Measurements from ENCODE around the gene RAB43.

RAB43 gene

DNA sequence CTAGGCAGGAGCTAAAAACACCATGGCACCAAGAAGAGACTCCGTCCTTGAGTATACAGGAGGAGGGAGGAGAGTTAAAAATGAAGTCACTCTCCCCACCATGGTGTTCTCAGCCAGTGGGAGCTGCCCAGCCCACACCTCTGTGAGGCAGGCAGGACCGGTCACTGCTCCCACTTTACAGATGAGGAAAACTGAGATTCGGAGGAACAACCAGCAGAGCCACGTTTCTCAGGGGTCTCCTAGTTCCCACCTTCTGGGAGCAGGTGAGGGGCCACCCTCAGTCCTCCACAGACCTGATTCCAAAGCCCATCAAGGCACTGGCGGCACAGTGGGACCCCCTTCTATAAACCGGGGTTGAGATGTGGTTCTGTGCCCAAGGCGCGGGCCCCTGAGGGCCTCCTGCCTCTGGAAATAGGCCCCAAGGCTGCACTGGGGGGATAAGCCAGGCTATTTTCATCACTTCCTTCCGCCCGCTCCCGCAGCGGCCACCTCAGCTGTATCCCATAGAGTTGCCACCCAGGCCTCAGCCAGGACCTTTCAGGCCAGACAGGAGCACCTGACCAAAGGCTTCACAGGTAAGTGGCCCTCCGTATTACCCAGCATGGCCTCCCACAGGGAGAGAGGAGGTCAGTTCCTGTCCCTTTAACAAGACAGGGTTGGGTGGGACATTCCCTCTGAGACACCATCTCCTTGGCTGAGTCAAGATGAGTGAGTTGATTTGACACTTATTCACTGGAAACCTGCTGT is 61.2 kb downstream of the RAB43 start, which contains the start of gene GP9:
GP9 (plus strand) TSS at position 504 of the 747 bp plus-strand sequence. CDS start 961 bp downstream, outside the sequence.
- no peak for DNase-seq

DNA sequence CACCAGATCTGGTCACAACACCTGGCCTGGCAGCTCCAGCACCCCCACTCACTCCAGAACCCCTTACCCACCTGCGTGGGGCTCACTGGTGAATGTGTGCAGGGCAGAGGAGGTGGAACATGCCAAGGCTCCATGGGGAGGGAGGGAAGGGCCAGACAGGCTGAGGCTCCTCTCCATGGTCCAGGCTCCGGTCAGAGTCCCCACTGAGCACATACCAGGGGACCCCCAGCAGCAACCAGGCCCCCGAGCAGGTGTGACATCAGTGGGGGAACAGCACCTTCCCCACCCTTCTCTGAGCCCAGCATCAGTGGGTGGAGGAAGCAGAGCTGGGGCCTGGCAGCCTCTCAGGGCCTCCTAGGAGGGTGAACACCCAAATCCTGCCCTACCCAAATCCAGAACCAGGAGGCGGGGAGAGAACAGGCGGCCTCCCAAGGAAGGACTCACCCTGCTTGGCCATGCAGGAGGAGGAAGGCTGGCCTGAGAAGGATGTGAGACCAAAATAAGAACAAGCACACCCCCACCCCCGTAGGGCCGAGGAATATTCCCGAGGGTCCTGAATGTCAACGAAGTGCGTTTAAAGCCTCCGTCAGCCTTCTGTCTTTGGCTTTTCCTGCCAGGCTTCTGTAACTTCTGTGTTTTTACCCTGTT is 62.2 kb downstream of the RAB43 start:
- DNase-seq, result no peak

DNA sequence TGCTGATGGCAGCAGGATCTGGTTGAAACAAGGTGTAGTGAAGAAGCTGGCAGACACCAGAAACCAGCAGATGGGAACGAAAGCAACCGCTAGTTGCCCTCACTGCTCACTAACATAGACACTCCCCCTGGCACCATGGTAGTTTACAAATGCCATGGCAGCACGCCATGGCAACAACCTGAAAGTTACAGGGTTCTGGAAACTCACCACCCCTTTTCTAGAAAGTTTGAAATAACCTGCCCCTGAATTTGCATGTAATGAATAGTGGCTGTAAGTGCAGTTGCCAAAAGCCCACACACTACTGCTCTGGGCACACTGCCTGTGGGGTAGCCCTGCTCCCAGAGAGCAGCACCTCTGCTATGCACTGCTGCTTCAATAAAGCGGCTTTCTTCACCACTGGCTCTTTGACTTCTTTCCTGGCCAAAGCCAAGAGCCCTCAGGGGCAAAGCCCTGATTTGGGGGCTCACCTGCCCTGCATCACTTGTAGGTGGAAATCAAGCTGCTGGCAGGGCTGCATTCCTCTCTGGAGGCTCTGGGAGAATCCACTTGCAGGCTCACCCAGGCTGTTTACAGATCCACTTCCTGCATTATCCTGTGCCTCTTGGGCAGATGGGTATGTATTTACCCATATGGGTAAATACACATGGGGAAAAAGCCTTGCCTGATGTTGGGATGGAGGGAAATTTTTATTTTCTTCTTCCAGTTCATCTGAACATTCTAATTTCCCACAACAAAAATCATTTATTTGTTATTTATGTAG is 63.0 kb downstream of the RAB43 start:
- DNase-seq, result peak in 1 of 5 experiments; percentile 69

DNA sequence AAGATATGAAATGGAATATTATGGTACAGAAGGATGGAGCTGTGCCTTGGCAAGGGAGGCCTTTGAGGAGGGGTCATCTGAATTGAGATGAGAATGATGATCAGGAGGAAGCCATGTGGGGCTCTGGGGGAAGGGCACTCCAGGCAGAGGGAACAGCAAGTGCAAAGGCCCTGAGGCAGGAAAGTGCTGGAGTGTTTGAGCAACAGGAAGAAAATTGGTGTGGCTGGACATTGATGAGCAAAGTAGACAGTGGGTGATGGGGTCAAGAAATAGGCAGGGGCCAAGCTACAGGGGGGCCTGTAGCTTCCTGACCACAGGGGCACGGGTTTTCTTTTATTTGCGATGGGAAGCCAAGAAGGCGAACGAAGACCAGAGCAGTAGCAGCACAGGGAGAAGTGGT is 64.4 kb downstream of the RAB43 start:
- DNase-seq, result no peak

DNA sequence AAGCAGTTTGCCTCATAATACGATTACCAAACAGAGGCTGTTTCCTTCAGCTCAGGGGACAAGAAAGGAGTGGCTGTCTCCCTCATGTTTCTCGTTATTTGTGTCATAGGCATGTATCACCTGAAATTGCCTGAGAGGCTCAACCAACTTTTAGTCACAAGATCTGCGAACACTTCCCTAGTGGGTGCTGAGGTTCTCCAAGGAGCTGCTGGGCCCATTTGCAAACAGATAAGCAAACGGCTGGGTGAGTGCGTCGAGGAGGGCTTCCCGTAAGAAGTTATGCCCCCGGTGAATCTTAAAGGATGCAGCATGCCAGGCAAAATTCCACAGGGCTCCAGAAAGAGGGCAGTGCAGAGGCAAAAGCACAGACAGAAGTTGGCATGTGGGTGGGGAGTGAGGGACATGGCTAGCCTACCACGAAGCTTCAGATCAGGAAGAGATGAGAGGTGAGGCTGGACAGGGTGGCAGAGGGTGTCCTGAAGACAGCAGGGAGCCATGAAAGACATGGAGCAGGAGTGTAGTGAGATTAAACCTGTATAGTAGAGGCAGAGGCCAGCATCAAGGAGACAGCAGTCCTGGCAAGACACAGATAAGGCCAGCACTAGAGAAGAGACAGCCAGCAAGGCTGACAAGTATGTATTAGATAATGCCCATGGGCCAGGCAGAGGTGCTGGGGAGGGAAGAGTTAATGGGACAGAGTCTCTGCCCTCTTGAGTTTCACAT is 65.0 kb downstream of the RAB43 start:
- no peak for DNase-seq

DNA sequence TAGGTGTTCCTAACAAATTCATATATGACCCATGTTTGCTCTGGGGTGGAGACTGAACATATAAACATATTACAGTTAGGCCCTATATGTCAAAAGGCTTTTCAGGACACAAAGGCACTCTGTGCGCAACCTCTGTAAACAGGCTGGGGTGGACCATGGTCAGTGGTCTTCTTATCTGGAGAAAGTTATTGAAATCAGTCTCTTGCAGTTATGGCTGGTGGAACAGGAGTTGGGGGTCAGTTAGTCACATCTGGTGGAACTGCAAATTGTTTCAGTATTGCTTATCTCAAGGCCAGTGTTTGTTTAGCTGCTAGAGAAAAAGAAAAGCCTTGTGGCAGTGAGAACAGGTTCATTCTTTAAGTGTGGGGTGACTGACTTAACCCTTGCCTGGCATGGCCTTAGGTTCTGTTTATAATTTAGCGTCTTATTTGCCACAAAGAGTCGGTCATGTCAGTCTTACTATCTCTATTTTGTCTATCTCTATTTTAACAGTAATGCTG is 66.9 kb downstream of the RAB43 start:
- DNase-seq, result no peak

DNA sequence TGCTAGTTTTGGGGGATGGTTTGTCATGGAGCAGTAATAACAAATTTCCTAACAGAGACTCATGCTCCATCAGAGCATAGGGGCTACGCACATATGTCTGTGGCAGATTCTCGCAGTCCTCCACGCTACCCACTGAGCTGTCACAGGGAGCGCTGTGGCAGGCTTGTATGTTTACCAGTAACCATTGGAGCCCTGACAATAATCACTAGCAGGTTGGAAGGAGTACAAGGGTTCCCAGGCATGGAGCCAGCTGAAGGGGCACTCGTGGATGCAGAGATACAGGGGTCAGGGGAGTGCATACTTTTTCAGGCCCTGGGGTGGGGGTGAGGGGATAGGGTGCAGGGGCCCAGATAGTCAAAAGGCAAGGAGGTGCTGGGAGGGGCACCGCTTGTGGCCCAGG is 68.9 kb downstream of the RAB43 start:
- no peak for DNase-seq

DNA sequence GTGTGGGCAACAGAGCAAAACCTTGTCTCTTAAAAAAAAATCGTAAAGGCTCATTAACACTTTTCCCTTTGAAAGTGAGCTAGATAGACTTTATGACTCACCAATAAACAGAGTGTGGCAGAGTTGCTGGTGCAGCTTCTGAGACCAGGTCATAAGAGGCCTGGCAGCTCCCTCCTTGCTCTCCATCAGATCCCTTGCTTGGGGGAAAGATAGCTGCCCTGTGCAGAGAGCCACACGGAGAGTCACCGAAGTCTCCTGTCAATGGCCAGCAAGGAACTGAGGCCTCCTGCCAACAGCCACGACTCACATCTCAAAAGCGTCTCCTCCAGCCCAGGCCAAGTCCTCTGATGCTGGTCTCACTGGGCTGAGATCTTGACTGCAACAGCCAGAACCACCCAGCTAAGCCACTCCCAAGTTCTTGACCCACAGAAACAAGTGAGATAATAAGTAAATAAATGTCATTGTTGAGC is 69.7 kb downstream of the RAB43 start:
- no peak for DNase-seq

DNA sequence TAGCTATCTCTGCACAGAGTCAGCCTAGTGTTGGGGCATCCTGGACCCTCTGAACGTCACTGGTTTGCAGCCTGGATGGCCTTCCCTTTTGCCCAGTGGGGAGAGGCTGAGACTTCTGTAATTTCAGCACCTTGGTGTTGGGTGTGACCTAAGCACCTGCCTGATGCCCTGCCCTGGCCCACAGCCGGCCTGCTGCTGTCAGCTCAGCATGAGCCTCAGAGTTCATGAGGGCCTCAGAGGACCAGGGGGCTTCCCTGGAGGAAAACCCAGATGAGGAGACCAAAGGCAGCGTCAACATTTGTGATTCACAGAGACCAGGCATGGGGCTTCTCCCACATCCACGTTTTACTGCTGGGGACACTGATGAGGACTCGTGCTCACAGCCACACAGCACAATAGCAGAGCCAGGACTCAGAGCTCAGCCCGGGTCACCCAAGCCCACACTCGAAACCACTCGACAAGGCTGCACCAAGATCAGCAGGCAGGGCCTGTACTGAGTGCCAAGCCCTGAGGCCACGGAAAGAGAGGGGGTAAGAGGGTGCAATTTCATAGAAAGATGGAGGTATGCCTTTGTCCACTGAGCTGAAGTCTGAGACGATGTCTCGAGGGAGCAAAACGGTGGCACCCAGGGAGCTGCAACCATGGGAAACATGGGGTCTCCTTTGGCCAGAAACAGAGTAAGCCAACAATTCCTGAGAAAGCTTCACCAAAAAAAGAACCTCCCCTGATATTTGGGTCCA is 70.9 kb downstream of the RAB43 start:
- DNase-seq, result no peak

DNA sequence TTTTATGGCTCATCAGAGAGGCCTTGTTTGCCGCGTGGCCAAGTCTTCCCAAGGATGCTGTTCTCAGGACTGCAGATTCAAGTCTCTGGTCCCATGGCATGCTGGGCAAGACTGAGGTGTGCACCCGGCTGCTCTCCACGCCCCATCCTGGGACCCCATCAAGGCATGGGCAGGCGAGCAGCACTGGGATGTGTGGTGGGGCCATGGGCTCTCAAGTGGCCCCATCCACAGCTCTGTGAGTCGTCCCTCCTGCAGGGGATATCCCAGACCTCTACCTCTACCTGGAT is 74.1 kb downstream of the RAB43 start:
- DNase-seq, result no peak

DNA sequence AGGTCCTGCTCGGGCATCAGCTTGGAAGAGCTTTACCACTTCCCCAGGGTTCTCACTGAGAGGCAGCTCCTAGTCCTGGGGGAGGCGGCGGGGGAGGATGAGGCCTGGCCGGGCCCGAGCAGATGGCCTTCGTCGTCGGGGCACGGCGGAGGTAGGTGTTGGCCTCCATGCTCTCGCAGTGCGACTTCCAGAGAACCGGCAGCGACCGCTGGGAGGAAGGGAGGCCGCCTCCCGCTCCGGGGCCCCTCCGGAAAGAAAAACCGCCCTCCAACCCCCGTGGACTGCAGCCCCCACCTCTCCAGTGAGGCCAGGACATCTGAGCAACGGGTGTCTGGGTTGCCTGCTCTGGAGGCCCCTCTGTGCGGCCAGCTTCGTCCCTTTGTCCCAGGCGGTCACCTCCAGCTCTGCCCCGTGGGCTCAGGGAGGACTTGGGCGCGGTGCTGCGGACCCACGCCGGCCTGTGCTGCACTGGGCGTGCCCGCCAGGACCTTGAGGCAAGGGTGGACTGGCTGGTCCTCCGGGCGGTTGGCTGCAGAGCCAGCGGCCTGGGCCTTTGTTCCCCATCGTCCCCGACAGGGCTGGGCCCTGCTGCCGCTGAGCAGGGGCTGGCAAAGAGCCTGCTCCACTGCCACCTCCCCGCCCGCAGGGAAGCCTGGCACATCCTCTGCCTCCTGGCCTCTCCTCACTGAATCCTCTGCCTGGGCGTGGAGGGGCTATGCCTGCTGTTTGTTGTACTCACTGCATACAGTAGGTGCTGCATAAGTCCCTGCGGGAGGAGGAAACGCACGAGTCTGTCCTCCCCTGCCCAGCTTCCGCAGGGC is 74.7 kb downstream of the RAB43 start:
- DNase-seq, result no peak

DNA sequence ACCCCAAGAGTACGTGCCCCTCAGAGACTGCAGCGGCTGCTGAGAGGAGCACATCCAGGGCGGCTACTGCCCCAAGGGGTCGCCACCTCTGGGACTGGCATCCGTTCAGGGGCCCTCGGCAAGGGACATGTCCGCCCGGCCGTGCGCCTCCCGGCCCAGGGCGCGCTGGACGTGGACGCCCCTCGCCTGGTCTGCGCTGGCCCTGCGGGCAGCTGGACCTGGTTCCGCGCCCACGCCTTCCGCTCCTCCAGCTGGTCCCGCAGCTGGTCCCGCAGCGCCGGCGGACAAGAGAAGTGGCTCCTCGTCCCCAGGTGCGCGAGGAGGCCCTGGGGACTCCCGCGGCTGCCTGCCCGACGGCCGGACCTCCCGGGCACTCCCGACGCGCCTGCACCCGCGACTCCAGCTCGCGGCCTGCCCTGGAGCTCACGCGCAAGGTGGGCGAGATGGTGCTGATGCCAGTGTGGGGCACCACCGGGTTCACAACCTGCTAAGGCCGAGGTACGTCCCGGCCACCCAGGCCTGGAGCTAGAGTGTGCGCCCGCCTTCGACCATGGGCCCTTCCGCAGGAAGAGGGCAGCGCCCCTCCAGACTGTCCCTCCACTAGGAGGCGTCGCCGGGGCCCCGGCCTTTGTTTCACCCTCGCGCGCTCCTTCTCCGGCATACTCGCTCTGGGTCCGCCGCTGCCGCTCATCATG is 75.4 kb downstream of the RAB43 start:
- no peak for DNase-seq

DNA sequence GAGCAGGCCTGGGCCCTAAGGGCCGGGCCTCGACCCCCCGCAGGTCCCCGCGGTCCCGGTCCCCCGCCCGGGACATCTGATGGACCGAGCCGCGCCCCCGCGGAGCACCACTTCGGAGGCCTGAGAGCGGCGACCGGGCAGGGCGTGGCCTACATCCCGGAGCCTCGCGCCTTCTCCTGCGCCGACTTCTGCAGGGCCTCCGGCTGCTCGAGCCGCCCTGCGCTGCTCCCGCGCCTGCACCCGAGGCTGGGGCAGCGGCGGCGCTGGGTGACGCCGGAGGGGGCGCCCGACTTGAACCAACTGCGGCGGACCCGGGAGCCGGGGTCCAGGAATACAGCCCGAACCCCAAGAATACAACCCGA is 75.9 kb downstream of the RAB43 start:
- DNase-seq, result peak in 2 of 5 experiments; percentile 9 to 49

DNA sequence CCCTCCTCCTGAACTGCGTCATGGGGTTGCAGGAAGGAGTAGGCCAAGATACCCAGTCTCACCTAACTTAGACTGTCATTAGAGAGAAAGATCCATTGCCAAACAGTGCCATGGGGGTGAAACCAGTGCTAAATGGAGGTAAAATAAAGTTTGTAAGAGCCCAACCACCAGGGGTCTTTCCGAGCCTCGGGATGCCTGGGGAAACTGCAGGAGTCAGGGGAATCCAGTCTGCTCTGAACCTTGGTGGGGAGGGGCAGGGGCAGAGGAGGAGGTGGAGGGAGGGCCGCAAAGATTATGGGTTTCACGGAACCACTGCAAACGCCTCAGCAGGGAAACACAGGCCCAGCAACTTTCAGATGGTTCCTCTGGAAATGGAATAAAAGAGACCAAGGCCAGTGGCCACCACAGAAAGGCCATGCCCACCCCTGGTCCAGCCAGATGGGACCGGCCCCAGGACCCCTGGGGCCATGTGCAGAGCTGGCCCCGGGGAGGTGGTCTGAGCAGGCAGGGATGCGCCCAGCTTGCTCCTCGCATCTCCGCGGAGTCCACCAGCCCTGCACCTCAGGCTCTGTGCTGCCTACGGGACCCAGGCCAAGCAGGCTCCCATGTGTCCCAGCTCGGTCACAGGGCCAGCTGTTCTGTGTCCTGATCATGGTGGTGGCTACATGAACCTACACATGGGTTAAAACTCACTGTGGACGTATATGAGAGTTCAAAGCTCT is 80.9 kb downstream of the RAB43 start:
- no peak for DNase-seq

DNA sequence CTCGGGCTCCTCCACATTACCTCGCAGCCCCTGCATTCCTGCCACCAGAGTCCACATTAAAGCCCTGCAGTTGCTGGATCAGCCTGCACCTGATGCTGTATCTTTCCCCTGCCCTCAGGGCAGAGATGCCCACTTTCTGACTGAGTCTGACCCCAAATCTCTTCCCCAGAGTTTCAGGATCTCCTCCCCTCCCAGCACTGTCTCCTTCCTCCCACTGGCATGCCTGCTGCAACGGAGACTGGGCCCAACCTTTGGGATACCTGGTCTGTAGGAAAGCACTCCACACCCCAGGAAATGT is 81.6 kb downstream of the RAB43 start:
- DNase-seq, result no peak

DNA sequence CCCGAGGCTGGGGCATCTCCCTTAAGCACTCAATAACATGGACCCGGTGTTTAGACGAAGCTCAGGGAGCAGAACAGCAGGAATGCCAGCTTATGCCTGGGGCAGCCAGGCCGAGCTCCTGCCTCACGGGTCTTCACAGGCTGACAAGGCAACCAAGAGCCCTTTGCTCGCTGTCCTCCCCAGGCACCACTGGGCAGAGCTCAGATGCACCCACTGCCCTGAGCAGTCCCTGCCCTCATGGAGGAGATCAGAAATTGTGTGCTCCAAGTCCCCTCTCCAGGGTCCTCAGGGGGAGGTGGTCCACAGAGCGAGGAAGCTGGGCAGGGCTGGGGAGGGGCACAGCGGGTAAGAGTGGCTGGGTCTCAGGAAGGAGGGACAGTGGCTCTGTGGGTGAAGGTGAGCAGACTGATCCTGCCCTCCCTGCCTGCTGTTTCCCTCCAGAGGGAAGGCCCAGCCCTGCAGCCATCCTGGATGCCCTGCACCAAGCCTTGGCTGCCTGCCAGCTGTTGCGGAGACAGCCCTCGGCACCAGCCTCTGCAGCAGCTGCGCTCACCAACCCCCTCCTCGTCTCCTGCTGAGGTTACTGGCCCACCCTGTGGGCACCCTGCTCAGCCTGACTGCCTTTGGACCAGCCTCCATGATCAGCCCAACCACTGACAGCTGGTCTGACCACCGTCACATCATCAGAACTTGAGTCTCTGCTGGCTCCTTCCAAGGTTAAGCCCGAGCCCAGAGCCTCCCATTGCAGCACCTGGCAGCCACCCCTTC is 82.1 kb downstream of the RAB43 start:
- no peak for DNase-seq

DNA sequence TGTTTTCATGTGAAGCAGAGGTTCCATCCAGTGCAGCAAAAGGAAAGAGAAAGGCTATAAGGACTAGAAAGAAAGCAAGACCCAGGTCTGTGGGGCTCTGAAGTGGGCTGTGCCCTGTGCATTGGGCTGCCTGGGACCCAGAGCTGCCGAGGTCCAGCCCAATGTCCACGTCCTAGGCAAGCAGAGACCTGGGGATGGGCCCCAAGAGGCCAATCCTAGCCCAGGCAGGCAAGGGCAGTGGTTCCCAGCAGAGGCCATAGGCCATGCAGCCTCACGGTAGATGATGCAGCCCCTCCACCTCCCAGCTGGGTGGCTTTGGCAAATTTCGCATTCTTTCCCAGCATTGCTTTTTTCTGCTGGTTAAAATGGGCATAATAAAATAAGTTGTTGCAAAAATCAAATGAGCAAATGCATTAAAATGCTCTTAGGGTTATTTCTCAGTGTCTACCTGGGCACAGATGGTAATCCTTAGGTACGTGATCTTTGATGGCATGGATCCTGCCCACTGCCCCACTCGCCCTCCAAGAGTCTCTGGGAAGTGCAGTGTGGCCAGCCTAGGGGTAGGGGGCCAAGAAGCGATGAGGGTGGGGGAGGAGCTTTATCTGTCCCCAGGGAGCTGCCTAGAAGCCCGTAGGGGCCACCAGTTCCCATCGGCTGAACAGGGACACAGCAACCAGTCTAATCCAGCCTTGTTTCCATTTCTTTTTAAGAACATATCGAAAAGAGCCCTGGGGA is 83.3 kb downstream of the RAB43 start:
- no peak for DNase-seq
